Stimulated activated CD8-positive, alpha-beta memory T cell treated with anti-CD3 and anti-CD28 coated beads, Interleukin-4, amount 100 ng/mL, for 1 hour (primary cell): ENCODE results near the gene RNU4-1.
"Not testable (repeated sequence)": the region's sequence is repeated elsewhere in the genome, so short reads cannot be mapped to it uniquely, and the experiment has no call there.

ENCODE experiments used
- DNase-seq, 2 donors: peaks; one replicate each; pipeline ENCODE4 v3.0.0-alpha.2; 2020; ENCODE audit warnings: low read depth in 2 of 2, low spot score in 1 of 2

RNU4-1 gene

GRCh38 chr12:120259418-120260202 lies 33.4 kb downstream of the RNU4-1 start:
- no peak for DNase-seq

DNA sequence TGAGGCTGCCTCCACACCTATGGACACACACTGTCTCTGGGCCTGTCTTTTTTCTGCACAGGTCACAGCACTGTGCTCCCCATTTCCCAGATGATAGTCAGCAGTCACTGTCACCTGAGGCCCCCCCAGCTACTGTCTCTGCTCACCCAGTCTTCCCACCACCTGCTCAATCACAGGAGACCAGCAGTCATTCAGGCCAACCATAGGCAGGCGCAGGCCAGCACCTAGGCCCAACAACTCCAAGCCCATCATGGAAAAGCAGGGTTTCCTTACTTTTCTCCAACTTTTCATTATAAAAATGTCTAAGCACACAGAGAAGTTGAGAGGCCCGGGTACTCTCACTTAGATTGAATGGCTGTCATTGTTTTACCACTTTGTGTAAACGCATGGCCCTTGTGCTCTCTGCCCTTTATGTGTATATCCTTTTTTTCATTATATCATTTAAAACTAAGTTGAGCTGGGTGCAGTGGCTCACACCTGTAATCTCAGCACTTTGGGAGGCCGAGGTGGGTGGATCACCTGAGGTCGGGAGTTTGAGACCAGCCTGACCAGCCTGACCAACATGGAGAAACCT lies 34.6 kb downstream of the RNU4-1 start:
- no peak for DNase-seq

- DNase-seq = no peak
Observed at GRCh38 chr12:120257041-120257821, 35.8 kb downstream of the RNU4-1 start.

- no peak for DNase-seq
Observed at GRCh38 chr12:120254809-120255208, 38.2 kb downstream of the RNU4-1 start.

DNA sequence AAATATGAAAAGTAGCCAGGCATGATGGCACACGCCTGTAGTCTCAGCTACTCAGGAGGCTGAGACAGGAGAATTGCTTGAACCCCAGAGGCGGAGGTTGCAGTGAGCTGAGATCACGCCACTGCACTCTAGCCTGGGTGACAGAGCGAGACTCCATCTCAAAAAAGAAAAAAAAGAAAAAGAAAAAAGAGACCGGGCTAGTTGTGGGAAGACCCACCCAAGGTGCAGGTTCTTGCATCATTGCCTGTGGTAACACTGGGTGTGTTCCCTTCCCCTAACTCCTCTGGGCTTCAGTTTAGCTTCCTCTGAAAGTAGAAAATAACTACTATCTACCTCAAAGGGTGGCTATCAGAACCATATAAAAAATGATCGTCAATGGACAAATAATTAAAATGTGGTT lies 39.7 kb downstream of the RNU4-1 start:
- not testable (repeated sequence) for DNase-seq

GRCh38 chr12:120252071-120252906 lies 40.7 kb downstream of the RNU4-1 start:
- DNase-seq = peak; percentile 41 to 64

DNA sequence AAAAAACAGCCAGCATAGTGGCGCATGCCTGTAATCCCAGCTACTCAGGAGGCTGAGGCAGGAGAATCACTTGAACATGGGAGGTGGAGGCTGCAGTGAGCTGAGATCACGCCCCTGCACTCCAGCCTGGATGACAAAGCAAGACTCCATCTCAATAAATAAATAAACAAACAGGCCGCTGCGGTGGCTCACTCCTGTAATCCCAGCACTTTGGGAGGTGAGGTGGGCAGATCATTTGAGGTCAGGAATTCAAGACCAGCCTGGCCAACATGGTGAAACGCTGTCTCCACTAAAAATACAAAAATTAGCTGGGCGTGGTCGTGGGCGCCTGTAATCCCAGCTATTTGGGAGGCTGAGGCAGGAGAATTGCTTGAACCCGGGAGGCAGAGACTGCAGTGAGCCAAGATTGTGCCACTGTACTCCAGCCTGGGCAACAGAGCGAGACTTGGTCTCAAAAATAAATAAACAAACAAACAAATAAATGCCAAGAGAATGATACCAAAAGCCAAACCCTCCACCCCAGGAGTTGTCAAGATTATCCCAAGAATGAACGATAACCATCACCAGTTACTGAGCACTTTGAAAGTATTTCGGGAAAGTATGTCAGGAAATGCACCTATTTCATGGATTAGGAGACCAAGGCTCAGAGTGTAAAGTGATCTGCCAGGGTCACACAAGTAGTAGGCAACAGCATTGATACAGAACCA lies 41.5 kb downstream of the RNU4-1 start:
- not testable (repeated sequence) for DNase-seq

DNA sequence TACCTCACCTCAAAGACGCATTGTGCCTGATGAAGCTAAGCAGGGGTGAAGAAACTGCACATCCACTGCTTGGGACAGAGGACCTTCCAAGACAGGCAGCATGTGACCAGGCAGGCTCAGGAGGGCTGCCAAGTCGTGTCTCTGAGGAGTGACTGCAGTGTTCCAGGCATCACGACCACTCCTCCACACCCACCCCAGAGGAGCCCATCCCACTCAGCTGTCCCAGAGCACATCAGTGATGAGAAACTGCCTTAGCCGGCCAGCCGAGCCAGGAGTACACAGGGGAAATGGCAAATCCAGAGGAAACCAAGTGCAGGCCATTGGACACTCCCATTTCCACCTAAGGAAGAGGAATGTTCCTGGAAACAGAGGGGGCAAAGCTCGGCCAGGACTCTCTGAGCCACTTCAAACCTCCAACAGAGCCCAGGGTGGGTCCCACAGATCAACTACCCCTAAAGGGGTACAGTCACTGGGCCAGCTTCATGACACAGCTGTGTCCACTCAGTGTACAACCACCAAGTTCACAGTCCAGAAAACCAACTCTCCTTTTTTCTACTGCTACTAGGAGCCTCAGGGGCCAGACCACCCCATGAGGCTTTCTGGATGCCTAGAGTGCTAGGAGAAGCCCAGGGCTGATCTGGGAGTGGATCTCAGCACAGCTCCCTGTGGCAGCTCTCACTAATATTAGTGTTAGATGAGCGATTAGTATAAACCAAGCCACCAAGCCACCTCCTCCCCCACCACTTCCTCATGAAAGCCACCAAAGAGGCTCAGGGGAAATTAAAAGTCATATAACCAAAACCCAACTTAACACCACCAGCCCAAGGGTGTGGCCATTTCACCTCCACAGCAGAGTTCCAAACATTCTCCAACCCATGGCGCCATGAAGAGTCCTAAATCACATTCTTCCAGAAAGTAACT lies 42.9 kb downstream of the RNU4-1 start:
- no peak for DNase-seq

DNA sequence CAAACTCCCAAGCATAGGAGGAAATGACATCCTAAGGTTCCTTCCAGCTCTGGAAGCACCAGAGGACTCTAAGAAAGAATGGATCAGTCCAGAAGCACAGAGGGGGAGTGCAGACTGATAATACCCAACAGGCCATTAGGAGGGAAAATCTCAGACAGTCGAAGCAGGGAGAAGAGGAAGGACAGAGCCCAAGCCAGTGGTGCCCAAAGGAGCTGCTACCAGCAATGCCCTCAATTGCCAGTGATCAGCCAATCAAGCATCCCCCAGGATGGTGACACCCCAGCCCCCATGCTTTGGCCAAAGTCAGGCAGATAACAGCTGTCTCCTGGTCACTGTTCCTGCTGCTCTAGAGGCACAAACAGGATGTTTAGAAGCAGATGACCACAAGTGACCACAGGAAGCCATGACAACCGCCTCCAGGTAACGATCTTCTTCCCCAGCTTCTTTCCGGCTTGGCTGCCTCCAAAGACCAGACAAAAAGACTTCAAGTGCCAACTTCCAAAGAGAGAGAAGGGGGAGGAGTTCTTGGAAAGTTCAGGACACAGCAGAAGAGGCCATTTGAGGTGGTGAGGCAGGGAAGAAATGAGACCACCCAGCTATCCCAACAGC lies 43.7 kb downstream of the RNU4-1 start:
- no peak for DNase-seq

DNA sequence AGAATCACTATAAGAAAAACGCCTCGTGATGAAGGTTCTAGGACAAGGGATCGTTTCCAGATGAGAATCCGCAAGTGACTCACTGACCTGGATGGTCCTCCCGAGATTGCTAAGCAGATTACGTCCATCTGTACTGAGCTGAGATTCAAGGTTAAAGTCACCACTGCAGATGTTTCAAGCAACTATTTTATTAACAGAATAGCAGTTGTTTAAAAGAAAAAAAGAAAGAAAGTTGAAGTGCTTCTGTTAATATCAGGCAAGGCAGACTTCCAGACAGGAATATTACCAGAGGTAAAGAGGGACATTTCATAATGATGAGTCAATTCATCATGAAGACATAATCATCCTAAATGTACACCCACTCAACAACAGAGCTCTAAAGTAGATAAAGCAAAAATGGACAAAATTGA lies 45.4 kb downstream of the RNU4-1 start:
- DNase-seq = no peak

DNA sequence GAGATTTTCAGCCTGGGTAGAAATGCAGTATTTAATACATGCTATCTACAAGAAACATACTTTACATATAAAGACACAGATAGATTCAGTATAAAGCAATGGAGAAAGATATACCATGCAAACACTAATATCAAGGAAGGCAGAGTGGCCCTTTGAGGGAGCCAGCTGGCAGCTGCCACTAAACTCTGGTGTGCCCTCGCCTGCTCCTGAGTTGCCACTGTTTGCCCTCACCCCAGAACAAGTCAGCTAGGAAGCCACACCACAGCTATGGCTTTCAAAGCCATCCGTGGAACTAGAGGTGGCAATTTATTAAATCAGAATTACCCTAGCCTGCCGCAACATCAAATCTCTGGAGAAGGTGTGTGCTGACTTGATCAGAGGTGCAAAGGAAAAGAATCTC lies 45.9 kb downstream of the RNU4-1 start:
- no peak for DNase-seq

GRCh38 chr12:120246705-120247104 lies 46.3 kb downstream of the RNU4-1 start:
- DNase-seq = not testable (repeated sequence)
